DMS 273 (cell line): ENCODE data around the gene CPNE1.
A peak's percentile ranks its signal among the peaks of the same experiment; 100 is the strongest.

Source experiments
- DNase-seq: peaks from one replicate; lab custom pipeline; 2025; ENCODE audit not compliant: unreplicated experiment; lab: John Stamatoyannopoulos, UW

CPNE1 gene

DNA sequence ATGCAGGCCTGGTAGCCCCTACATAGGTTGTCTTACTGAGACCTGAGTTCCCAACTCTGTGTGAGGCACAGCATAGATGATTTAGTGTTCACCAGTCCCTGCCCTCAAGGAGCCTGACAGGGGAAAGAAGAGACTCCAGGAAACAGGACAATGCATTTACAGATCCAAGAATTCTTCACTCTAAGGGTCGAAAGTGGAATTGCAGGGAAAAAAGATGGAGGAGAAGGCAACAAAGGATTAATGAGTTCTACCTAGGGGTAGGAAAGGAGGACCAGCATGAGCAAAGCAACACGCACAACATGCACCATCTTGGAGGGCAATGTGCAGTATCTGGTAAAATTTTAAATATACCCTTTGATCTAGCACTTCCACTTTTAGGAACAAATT lies 43.1 kb downstream of the CPNE1 start:
- peak; percentile 36 for DNase-seq

DNA sequence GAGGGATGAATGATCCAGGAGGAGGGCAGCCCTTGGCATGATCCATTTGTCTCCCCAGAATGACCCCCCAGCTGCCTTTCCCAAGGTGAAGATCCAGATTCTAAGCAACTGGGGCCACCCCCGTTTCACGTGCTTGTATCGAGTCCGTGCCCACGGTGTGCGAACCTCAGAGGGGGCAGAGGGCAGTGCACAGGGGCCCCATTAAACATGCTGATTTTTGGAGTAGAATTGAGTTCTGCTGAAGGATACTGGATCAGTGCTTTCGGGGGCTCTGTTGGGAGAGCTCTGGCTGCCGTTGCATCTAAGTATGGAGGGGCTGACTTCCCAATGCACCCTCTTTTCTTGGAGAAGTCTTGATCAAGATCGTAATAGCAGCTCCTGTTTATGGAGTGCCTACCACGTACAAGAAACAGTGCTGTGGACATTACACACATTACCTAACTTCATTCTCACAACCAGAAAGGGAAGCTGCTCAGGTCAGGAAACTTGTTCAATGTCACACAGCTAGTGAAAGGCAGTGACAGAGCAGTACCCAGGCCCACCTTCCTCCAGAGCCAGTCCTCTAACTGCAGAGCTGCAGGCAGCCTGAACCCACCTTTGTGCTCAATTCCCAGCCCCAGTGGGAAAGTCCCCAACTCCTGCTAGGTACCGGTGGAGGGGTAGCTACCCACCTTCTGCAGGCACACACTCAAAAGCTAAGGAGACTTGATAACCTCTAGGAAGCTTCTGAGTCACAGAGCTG lies 43.7 kb downstream of the CPNE1 start:
- DNase-seq: no peak

DNA sequence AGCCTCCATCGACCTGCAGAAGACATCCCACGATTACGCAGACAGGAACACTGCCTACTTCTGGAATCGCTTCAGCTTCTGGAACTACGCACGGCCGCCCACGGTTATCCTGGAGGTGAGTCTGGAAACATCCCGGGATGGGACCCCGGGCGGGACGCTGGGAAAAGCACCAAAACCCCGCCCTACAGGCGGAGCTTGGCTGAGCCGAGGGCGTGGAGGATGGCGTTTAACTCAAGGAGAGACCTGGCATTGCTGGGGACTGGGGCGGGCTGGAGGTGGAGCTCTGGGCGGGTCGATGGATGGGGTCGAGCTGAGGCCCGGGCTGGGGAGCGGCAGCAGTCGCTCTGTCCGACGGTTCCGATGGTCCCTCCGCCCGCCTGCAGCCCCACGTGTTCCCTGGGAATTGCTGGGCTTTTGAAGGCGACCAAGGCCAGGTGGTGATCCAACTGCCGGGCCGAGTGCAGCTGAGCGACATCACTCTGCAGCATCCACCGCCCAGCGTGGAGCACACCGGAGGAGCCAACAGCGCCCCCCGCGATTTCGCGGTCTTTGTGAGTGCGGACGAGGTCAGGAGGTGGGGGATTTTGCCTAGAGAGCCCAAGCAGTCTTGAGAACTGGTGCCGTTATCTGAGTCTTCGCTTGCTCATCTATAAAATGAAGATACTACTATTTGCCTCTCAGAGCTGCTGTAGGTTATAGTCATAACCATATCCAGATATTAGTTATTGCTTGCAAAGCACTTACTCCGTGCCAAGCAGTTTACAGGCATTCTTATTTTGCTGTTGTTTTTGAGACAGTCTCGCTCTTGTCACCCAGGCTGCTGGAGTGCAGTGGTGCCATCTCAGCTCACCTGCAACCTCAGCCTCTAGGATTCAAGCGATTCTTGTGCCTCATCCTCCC lies 45.3 kb downstream of the CPNE1 start:
- peak; percentile 96 for DNase-seq

DNA sequence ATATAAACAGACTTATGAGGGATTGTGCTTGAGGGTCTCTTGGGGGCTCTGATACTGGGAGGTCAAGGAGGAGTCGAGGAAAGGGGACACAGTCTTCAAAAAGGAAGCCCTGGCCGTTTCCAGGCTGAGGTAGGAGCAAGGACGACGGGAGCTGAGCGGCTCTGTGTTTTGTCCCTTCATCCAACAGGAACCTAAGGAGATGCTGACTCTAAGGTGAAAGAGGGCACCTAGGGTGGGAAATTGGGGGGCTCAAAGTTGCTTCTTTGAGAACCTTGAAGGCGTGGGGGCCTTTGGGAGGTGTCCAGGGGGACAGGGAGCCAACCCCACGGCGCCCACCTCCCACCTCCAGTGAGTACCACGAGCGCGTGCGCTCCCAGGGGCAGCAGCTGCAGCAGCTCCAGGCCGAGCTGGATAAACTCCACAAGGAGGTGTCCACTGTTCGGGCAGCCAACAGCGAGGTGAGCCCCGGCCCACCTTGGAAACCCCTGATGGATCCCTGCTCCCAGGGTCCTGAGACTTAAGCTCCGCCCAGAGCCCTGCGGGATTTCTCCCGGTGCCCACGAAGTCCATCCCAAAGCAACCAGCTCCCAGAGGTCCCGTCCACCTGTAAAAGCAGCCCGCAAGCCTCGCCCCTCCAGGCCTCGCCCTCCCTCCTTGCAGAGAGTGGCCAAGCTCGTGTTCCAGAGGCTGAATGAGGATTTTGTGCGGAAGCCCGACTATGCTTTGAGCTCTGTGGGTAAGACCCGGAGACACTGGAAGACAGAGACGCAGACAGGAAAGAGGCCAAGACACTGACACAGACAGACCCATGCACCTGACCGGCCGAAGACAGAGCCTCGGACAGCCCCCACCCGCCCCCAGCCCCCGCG lies 46.2 kb downstream of the CPNE1 start:
- DNase-seq: peak; percentile 59

DNA sequence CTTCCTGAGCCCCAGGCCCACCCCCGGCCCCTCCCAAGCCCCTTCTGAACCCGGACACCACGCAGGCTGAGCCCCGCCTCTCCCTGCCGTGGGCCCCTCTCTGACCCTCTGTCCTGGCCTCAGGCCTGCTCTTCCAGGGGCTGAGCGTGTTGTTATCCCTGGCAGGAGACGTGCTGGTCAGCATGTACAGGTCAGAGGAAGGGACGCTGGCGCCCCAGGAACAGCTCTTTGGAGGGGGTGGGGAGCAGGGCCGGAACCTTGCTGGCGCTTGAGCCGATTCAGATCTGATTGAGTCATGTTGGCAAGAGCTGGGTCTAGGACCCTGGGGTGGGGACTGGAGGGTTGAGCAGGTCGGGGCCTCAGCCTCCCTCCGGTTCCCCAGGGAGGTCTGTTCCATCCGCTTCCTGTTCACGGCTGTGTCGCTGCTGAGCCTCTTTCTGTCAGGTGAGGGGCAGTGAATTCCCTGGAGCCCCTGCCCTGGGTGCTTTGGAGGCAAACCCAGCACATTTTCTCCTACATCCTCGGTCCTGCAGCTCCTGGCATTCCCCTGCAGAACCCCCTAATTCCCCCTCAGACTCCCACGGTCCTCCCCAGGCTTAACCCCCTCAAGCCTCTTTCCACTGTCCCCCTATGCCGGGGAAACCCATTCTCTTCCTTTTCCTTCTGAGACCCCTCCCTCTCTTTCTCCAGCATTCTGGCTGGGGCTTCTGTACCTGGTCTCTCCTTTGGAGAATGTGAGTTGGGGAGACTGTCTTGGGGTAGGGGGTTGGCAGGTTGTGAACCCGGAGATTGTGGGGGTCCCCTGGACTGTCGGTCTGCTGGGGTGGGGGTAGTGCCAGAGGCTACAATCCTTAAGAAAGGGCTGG lies 47.1 kb downstream of the CPNE1 start:
- peak; percentile 68 for DNase-seq

GRCh38 chr20:35616465-35617396 lies 48.0 kb downstream of the CPNE1 start:
- peak; percentile 92 for DNase-seq

DNA sequence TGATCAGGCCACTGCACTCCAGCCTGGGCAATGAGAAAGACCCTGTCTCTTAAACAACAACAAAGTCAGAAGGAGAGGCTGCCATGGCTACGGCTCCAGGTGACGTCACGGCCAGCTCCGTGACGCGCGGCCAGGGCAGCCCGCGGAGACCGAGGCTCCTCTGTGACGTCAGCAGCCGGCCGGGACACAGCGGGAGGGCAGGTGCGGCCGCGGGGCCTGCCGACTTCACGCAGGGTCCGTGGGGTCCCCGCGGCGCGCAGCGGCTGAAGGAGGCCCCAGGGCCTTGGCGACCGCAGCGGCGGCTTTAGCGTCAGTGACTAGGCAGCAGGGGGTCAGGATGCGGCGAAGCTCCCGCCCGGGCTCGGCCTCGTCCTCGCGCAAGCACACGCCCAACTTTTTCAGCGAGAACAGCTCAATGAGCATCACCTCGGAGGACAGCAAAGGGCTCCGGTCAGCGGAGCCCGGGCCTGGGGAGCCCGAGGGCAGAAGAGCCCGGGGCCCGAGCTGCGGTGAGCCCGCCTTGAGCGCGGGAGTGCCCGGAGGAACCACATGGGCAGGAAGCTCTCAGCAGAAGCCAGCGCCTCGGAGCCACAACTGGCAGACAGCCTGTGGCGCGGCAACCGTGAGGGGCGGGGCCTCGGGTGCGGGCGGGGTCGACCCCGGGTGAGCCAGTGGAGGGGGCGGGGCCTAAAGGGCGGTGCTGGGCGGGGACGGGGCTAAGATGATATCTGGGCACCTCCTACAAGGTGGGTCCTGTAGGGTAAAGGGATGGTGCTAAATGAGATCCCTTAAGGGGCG lies 48.8 kb downstream of the CPNE1 start, which contains the start of gene SPAG4:
TSS of gene SPAG4 (plus strand) at position 163 of the 798 bp plus-strand sequence. CDS start at position 338, 175 bp downstream.
- peak; percentile 100 for DNase-seq

DNA sequence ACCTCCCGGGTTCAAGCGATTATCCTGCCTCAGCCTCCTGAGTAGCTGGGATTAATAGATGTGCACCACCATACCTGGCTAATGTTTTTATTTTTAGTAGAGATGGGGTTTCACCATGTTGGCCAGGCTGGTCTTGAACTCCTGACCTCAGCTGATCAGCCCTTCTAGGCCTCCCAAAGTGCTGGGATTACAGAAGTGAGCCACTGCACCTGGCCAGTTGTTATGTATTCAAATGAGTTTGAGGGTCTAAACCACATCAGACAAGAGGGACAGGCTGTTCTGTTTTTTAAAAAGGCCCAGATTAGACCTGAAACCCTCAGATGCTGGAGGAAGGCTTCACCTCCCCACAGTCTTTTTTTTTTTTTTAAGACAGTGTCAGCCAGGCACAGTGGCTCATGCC lies 53.2 kb downstream of the CPNE1 start:
- DNase-seq: no peak

- DNase-seq: no peak
Observed at GRCh38 chr20:35610833-35611427, 53.8 kb downstream of the CPNE1 start.

GRCh38 chr20:35607003-35607735 lies 57.5 kb downstream of the CPNE1 start:
- DNase-seq: no peak

DNA sequence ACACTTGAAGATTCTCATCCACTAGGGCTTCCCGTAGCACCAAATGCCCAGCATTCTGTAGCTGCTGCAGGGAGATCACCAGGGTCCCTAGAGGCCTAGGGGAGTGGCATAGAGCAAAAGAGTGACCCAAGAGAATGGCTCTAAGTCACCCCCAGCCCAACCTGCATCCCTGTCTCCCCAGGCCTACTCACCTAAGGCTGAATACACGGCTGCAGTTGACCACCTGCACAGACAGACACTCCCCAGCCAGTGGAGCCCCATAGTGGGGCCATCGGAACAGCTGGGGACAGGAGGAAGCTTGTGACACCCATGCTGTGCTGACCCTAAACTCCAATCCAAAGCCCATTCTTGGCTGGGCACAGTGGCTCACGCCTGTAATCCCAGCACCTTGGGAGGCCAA lies 58.6 kb downstream of the CPNE1 start:
- DNase-seq: no peak

DNA sequence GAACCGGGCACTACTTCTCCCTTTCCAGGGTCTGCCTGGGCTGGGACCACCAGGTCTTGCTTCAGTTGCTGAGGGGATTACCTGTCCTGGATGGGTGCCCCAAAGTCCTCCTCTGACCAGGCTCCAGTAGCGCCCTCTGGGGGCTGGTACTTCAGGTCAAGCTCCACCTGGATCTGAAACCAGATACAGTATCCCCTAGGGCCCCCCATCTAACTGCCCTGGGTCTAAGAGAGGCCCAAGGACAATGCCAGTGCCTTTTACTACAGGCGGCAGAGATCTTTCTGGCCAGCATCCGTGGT lies 60.3 kb downstream of the CPNE1 start:
- DNase-seq: peak; percentile 32

DNA sequence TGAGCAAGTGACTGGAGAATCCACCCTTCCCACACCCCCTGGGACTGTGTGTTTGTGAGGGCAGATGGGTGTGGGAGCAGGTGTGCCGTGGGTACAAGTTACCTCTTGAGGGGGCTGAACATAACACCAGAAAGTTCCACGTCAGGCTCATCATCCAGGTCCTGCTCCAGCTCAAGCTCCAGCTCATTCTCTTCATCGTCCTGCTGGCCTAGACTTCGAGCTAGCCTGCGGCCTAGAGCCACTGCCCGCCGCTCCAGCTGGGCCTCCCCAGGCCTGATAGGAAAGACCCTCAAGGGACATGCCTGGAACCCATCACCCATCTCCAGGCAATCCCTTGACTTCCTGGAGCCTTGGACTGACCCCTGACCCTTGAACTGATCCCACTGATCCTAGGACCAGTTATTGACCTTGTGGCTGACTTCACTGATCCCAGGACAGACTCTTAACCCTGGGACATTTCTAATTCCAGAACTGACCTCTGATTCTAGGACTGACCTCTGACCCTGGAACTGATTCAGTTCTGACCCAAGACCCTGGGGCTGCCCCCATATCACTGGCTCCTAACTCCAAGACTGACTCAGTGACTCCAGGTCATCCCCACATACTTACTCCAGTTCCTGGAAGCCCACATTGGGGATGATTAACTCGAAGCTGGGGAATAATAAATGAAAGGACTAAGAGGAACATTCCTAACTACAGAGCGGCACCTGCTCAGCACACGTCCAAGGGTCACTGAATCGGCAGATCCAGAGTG lies 60.8 kb downstream of the CPNE1 start:
- no peak for DNase-seq

- DNase-seq: no peak
Observed at GRCh38 chr20:35602851-35603495, 61.7 kb downstream of the CPNE1 start.

GRCh38 chr20:35601990-35602389 lies 62.7 kb downstream of the CPNE1 start:
- no peak for DNase-seq
